Measurements from ENCODE around the gene NEDD4L. TPM values are rescaled to one million over a fixed set of nuclear protein-coding genes. Genes with fewer than 3 reads are reported as not detected.

NEDD4L gene
- total RNA-seq, 2 experiments from 2014 or later = 11.2 to 13.7 TPM

DNA sequence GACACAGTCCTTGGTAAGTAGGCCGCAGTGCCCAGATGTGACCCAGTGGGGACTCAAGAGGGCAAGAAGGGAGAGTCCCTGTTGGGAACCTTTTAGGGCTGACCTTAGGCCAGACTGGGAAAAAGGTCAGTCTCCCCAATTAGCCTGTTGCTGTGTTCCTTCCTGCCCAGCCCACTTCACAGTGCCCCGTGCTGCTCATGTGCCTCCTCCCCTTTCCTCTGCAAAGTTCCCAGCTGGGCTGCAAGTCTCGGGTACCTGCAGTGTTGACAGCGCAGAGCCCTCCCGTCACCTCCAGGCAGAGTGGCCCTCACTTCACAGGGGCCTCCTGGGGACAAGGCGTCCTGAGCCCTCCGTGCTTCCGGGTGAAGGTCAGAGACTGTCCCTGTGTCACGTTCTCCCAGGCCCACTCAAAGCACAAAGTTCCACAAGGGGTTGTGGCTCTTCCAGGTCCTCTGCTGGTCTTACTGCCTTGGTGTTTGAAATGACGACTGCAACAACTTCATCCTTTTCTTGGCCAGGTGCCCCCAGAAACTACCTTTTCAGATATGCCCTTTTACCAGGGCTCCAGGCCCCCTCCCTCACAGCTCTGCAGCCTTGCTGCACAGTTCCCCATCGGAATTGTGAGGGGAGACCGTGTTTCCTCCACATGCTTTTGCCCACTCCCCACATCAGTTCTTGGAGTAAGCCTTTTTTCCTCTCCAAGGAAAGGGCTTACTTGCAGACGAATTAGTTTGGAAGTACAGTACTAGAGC lies 359.1 kb downstream of the NEDD4L start:
- Histone ChIP-seq H3K27me3 (ENCODE audit: control insufficient read depth in 1 of 2, insufficient read depth in 2 of 2, low read length in 2 of 2) (no peaks in the 10 kb centered on the region), H3K9me3 (ENCODE audit: control insufficient read depth in 1 of 2, insufficient read depth in 1 of 2, low read length in 2 of 2) (peaks cover 0 to 6% of the 10 kb centered on the region in 2 experiments), H3K36me3 (ENCODE audit: insufficient read depth, low read length) (no peaks in the 10 kb centered on the region), H3K27ac (ENCODE audit: low read depth in 1 of 2, low read length in 2 of 2) (no peak overlapping the region), H3K4me3 (ENCODE audit: low read length) (no peak overlapping the region), H3K4me1 (ENCODE audit: insufficient read depth, low read length) (peaks cover 13% of the 10 kb centered on the region)
- Mint-ChIP-seq H3K9me3 (no peaks in the 10 kb centered on the region), H3K36me3 (ENCODE audit: low read depth) (no peaks in the 10 kb centered on the region), H3K4me3 (no peak overlapping the region), H3K4me1 (ENCODE audit: low read depth) (peaks cover 18% of the 10 kb centered on the region), H3K27me3 (no peaks in the 10 kb centered on the region), H3K27ac (no peak overlapping the region)
- ChIA-PET CTCF (no interaction called here), POLR2A (no interaction called here)
- no peak for ATAC-seq (ENCODE audit: poor library complexity)
- no peak for DNase-seq
- TF ChIP-seq, protein P1, sequence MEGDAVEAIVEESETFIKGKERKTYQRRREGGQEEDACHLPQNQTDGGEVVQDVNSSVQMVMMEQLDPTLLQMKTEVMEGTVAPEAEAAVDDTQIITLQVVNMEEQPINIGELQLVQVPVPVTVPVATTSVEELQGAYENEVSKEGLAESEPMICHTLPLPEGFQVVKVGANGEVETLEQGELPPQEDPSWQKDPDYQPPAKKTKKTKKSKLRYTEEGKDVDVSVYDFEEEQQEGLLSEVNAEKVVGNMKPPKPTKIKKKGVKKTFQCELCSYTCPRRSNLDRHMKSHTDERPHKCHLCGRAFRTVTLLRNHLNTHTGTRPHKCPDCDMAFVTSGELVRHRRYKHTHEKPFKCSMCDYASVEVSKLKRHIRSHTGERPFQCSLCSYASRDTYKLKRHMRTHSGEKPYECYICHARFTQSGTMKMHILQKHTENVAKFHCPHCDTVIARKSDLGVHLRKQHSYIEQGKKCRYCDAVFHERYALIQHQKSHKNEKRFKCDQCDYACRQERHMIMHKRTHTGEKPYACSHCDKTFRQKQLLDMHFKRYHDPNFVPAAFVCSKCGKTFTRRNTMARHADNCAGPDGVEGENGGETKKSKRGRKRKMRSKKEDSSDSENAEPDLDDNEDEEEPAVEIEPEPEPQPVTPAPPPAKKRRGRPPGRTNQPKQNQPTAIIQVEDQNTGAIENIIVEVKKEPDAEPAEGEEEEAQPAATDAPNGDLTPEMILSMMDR (IDR thresholded peaks at IDR 0.05) = no peak
- intact Hi-C loops (cut with DNase I, micrococcal nuclease) = loop anchor here in 1 of 2 experiments (5.0 kb wide), 1 partner anchor 89 kb away; no protein-coding TSS in a partner anchor

- no peaks in the 10 kb centered on the region for H3K27me3 Mint-ChIP-seq
- no peaks in the 10 kb centered on the region for H3K36me3 ChIP-seq (ENCODE audit: insufficient read depth, low read length)
- intact Hi-C loops (cut with DNase I, micrococcal nuclease) = loop anchor here in 1 of 2 experiments (5.0 kb wide), 1 partner anchor 88 kb away; no protein-coding TSS in a partner anchor
- no peak overlapping the region for H3K27ac ChIP-seq (ENCODE audit: low read depth in 1 of 2, low read length in 2 of 2)
- H3K4me3 Mint-ChIP-seq = no peak overlapping the region
- H3K4me3 ChIP-seq (ENCODE audit: low read length) = no peak overlapping the region
- peaks cover 18% of the 10 kb centered on the region for H3K4me1 Mint-ChIP-seq (ENCODE audit: low read depth)
- H3K27me3 ChIP-seq (ENCODE audit: control insufficient read depth in 1 of 2, insufficient read depth in 2 of 2, low read length in 2 of 2) = no peaks in the 10 kb centered on the region
- H3K36me3 Mint-ChIP-seq (ENCODE audit: low read depth) = no peaks in the 10 kb centered on the region
- DNase-seq (no peak), ATAC-seq (ENCODE audit: poor library complexity) (no peak)
- H3K4me1 ChIP-seq (ENCODE audit: insufficient read depth, low read length) = peaks cover 13% of the 10 kb centered on the region
- H3K9me3 Mint-ChIP-seq = no peaks in the 10 kb centered on the region
- peaks cover 0 to 6% of the 10 kb centered on the region in 2 experiments for H3K9me3 ChIP-seq (ENCODE audit: control insufficient read depth in 1 of 2, insufficient read depth in 1 of 2, low read length in 2 of 2)
- H3K27ac Mint-ChIP-seq = no peak overlapping the region
- ChIA-PET POLR2A (no interaction called here), CTCF (no interaction called here)
- TF ChIP-seq, protein P1 (IDR thresholded peaks at IDR 0.05) = no peak
These were observed 359.9 kb downstream of the NEDD4L start for GRCh38 chr18:58403799-58404455.

DNA sequence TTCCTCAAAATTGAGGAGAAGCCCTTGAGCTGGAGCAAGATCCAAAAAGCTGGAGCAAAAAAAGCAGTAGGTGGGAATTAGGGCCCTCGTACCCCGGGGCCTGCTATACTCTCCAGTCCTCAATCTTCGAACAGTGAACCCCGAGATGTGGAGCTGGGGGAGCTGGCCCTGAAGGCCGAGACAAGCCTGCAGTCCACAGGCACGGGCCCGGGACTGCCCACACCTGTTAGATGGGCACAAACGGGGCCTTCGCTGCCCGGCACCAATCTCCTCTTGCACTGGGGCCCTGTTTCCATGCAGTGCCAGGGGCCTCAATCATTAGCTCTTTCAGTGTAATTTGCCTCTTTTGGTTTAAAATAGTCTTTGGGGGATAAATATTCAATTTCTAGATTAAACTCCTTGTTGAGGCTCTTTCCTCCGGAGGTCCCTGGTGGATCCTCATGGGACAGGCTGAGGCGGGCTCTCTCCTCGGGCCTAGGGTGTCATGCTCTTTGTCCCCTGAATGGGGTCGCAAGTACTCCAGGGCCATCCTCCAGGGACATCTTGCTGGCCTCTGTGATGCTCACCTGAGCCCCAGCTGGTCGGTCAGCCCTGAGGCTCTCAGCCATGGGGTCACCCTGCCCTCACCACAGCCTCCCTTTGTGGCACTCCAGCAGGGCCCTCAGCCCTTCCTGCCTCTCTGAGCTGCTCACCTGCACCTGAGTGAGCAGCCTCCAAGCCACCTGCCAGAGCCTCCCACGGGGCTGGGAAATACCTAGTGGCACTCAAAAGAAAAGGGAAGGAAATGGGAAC lies 361.3 kb downstream of the NEDD4L start:
- no peak overlapping the region for H3K27ac Mint-ChIP-seq
- no peak for DNase-seq
- H3K4me1 ChIP-seq (ENCODE audit: insufficient read depth, low read length) = peaks cover 8% of the 10 kb centered on the region
- H3K4me3 ChIP-seq (ENCODE audit: low read length) = no peak overlapping the region
- H3K36me3 Mint-ChIP-seq (ENCODE audit: low read depth) = no peaks in the 10 kb centered on the region
- ChIA-PET POLR2A (no interaction called here), CTCF (no interaction called here)
- TF ChIP-seq, protein P1 (IDR thresholded peaks at IDR 0.05) = no peak
- no peaks in the 10 kb centered on the region for H3K9me3 Mint-ChIP-seq
- H3K9me3 ChIP-seq (ENCODE audit: control insufficient read depth in 1 of 2, insufficient read depth in 1 of 2, low read length in 2 of 2) = peaks cover 0 to 6% of the 10 kb centered on the region in 2 experiments
- H3K27me3 Mint-ChIP-seq = no peaks in the 10 kb centered on the region
- H3K4me3 Mint-ChIP-seq = no peak overlapping the region
- H3K27me3 ChIP-seq (ENCODE audit: control insufficient read depth in 1 of 2, insufficient read depth in 2 of 2, low read length in 2 of 2) = no peaks in the 10 kb centered on the region
- peaks cover 12% of the 10 kb centered on the region for H3K4me1 Mint-ChIP-seq (ENCODE audit: low read depth)
- intact Hi-C loops (cut with DNase I, micrococcal nuclease) = no loop called here
- H3K27ac ChIP-seq (ENCODE audit: low read depth in 1 of 2, low read length in 2 of 2) = no peak overlapping the region
- ATAC-seq (ENCODE audit: poor library complexity) = no peak
- no peaks in the 10 kb centered on the region for H3K36me3 ChIP-seq (ENCODE audit: insufficient read depth, low read length)

All from CD4-positive, alpha-beta T cell (primary cell).